ENCODE results near the gene NKRF. TPM values are rescaled to one million over a fixed set of nuclear protein-coding genes. Genes with fewer than 3 reads are reported as not detected.

NKRF gene
- total RNA-seq: 9.8 TPM

GRCh38 chrX:119606280-119607017, at the start of gene NKRF:
Gene NKRF (minus strand): TSS chrX:119606424.
- no peaks in the 10 kb centered on the region for H3K4me1 ChIP-seq
- no peaks in the 10 kb centered on the region for H3K9me3 ChIP-seq
- peak; percentile 93 to 96 for TF ChIP-seq POLR2AphosphoS5 (IDR thresholded peaks at IDR 0.05; ENCODE audit: insufficient read depth in 1 of 2, low read depth in 1 of 2)
- peak; percentile 69 to 75 for TF ChIP-seq POLR2A (IDR thresholded peaks at IDR 0.05)
- TF ChIP-seq CTCF (IDR thresholded peaks at IDR 0.05): no peak
- no peaks in the 10 kb centered on the region for H3K36me3 ChIP-seq
- intact Hi-C loops (cut with DNase I): loop anchor here (10.0 kb wide), 1 partner anchor 88 kb away; the partner anchor contains the start of gene SEPTIN6
- DNase-seq (ENCODE audit: extremely low spot score in 2 of 2): peak in 1 of 2 donors; percentile 90
- H3K4me3 ChIP-seq: peak within 1 kb of the TSS; percentile 67 to 76
- H3K27me3 ChIP-seq: no peaks in the 10 kb centered on the region
- H3K27ac ChIP-seq: peak within 1 kb of the TSS; percentile 95

GRCh38 chrX:119655125-119655524, 48.9 kb upstream of the NKRF start:
- Histone ChIP-seq H3K36me3 (no peaks in the 10 kb centered on the region), H3K9me3 (no peaks in the 10 kb centered on the region), H3K27ac (peak overlapping the region; percentile 3), H3K4me3 (no peak overlapping the region), H3K27me3 (no peaks in the 10 kb centered on the region), H3K4me1 (no peaks in the 10 kb centered on the region)
- TF ChIP-seq POLR2AphosphoS5 (IDR thresholded peaks at IDR 0.05; ENCODE audit: insufficient read depth in 1 of 2, low read depth in 1 of 2): no peak
- intact Hi-C loops (cut with DNase I): no loop called here
- no peak for DNase-seq (ENCODE audit: extremely low spot score in 2 of 2)

GRCh38 chrX:119654112-119654531, 47.9 kb upstream of the NKRF start:
- H3K4me1 ChIP-seq: no peaks in the 10 kb centered on the region
- DNase-seq (ENCODE audit: extremely low spot score in 2 of 2): peak in 1 of 2 donors; percentile 92
- intact Hi-C loops (cut with DNase I): no loop called here

GRCh38 chrX:119648421-119648775, 42.2 kb upstream of the NKRF start:
- DNase-seq (ENCODE audit: extremely low spot score in 2 of 2): no peak
- H3K27me3 ChIP-seq: no peaks in the 10 kb centered on the region
- no peak overlapping the region for H3K4me3 ChIP-seq
- H3K9me3 ChIP-seq: no peaks in the 10 kb centered on the region
- intact Hi-C loops (cut with DNase I): no loop called here
- TF ChIP-seq CTCF (IDR thresholded peaks at IDR 0.05) (no peak), POLR2A (IDR thresholded peaks at IDR 0.05) (no peak)
- no peaks in the 10 kb centered on the region for H3K36me3 ChIP-seq
- no peak overlapping the region for H3K27ac ChIP-seq
- H3K4me1 ChIP-seq: no peaks in the 10 kb centered on the region

More at GRCh38 chrX:119654112-119654531, 47.9 kb upstream of the NKRF start:
- Histone ChIP-seq H3K27ac (no peak overlapping the region), H3K4me3 (no peak overlapping the region), H3K9me3 (no peaks in the 10 kb centered on the region), H3K36me3 (no peaks in the 10 kb centered on the region), H3K27me3 (no peaks in the 10 kb centered on the region)
- TF ChIP-seq POLR2AphosphoS5 (IDR thresholded peaks at IDR 0.05; ENCODE audit: insufficient read depth in 1 of 2, low read depth in 1 of 2) (peak; percentile 33 to 39), POLR2A (IDR thresholded peaks at IDR 0.05) (no peak), CTCF (IDR thresholded peaks at IDR 0.05) (no peak)

- Histone ChIP-seq H3K27me3 (no peaks in the 10 kb centered on the region), H3K4me1 (no peaks in the 10 kb centered on the region), H3K36me3 (no peaks in the 10 kb centered on the region), H3K27ac (no peak overlapping the region), H3K9me3 (no peaks in the 10 kb centered on the region), H3K4me3 (no peak overlapping the region)
- no peak for TF ChIP-seq CTCF (IDR thresholded peaks at IDR 0.05)
- intact Hi-C loops (cut with DNase I): no loop called here
- DNase-seq (ENCODE audit: extremely low spot score in 2 of 2): no peak
Measured at GRCh38 chrX:119647552-119648420, 41.6 kb upstream of the NKRF start.
